ENCODE results near the gene POLR2H. TPM values are rescaled to one million over a fixed set of nuclear protein-coding genes. Genes with fewer than 3 reads are reported as not detected.

Gene POLR2H
- total and polyA plus RNA-seq, 2 donors from 2014 or later, result 82.0 to 157 TPM

- intact Hi-C loops (cut with DNase I), result no loop called here
- Histone ChIP-seq H3K4me3 (ENCODE audit: low read length in 3 of 3) (no peak overlapping the region), H3K27me3 (ENCODE audit: control insufficient read depth, insufficient read depth, low read length) (no peaks in the 10 kb centered on the region), H3K9ac (ENCODE audit: low read length in 3 of 3) (no peak overlapping the region), H3K4me1 (ENCODE audit: control insufficient read depth in 2 of 3, insufficient read depth in 2 of 3, low read depth in 1 of 3, low read length in 3 of 3) (no peaks in the 10 kb centered on the region), H3K27ac (ENCODE audit: low read depth in 2 of 2, low read length in 2 of 2) (no peak overlapping the region), H3K36me3 (ENCODE audit: control insufficient read depth in 2 of 3, insufficient read depth in 3 of 3, low read length in 3 of 3) (no peaks in the 10 kb centered on the region), H3K9me3 (ENCODE audit: control insufficient read depth in 2 of 3, insufficient read depth in 1 of 3, low read length in 3 of 3) (no peaks in the 10 kb centered on the region)
- no peak for DNase-seq
- no peak for TF ChIP-seq CTCF (IDR thresholded peaks at IDR 0.05; ENCODE audit: borderline replicate concordance, extremely low read depth, insufficient read depth)
- FAIRE-seq, result no peak
Observed at GRCh38 chr3:184388936-184389230, 27.4 kb downstream of the POLR2H start.

GRCh38 chr3:184389384-184389783 lies 27.9 kb downstream of the POLR2H start:
- intact Hi-C loops (cut with DNase I), result no loop called here
- FAIRE-seq (no peak), DNase-seq (no peak)
- Histone ChIP-seq H3K27ac (ENCODE audit: low read depth in 2 of 2, low read length in 2 of 2) (no peak overlapping the region), H3K27me3 (ENCODE audit: control insufficient read depth, insufficient read depth, low read length) (no peaks in the 10 kb centered on the region), H3K36me3 (ENCODE audit: control insufficient read depth in 2 of 3, insufficient read depth in 3 of 3, low read length in 3 of 3) (no peaks in the 10 kb centered on the region), H3K9me3 (ENCODE audit: control insufficient read depth in 2 of 3, insufficient read depth in 1 of 3, low read length in 3 of 3) (no peaks in the 10 kb centered on the region), H3K4me1 (ENCODE audit: control insufficient read depth in 2 of 3, insufficient read depth in 2 of 3, low read depth in 1 of 3, low read length in 3 of 3) (no peaks in the 10 kb centered on the region), H3K4me3 (ENCODE audit: low read length in 3 of 3) (no peak overlapping the region), H3K9ac (ENCODE audit: low read length in 3 of 3) (no peak overlapping the region)
- no peak for TF ChIP-seq CTCF (IDR thresholded peaks at IDR 0.05; ENCODE audit: borderline replicate concordance, extremely low read depth, insufficient read depth)

GRCh38 chr3:184389935-184390528 lies 28.5 kb downstream of the POLR2H start:
- DNase-seq (no peak), FAIRE-seq (no peak)
- Histone ChIP-seq H3K9me3 (ENCODE audit: control insufficient read depth in 2 of 3, insufficient read depth in 1 of 3, low read length in 3 of 3) (no peaks in the 10 kb centered on the region), H3K36me3 (ENCODE audit: control insufficient read depth in 2 of 3, insufficient read depth in 3 of 3, low read length in 3 of 3) (no peaks in the 10 kb centered on the region), H3K9ac (ENCODE audit: low read length in 3 of 3) (no peak overlapping the region), H3K4me3 (ENCODE audit: low read length in 3 of 3) (no peak overlapping the region), H3K4me1 (ENCODE audit: control insufficient read depth in 2 of 3, insufficient read depth in 2 of 3, low read depth in 1 of 3, low read length in 3 of 3) (no peaks in the 10 kb centered on the region), H3K27me3 (ENCODE audit: control insufficient read depth, insufficient read depth, low read length) (no peaks in the 10 kb centered on the region), H3K27ac (ENCODE audit: low read depth in 2 of 2, low read length in 2 of 2) (no peak overlapping the region)
- TF ChIP-seq CTCF (IDR thresholded peaks at IDR 0.05; ENCODE audit: borderline replicate concordance, extremely low read depth, insufficient read depth), result no peak
- intact Hi-C loops (cut with DNase I), result no loop called here

- H3K9ac ChIP-seq (ENCODE audit: low read length in 3 of 3), result no peak overlapping the region
- H3K4me3 ChIP-seq (ENCODE audit: low read length in 3 of 3), result no peak overlapping the region
- H3K27ac ChIP-seq (ENCODE audit: low read depth in 2 of 2, low read length in 2 of 2), result no peak overlapping the region
- no peaks in the 10 kb centered on the region for H3K36me3 ChIP-seq (ENCODE audit: control insufficient read depth in 2 of 3, insufficient read depth in 3 of 3, low read length in 3 of 3)
- no peak for TF ChIP-seq CTCF (IDR thresholded peaks at IDR 0.05; ENCODE audit: borderline replicate concordance, extremely low read depth, insufficient read depth)
- intact Hi-C loops (cut with DNase I), result no loop called here
- H3K9me3 ChIP-seq (ENCODE audit: control insufficient read depth in 2 of 3, insufficient read depth in 1 of 3, low read length in 3 of 3), result no peaks in the 10 kb centered on the region
- FAIRE-seq, result no peak
- no peaks in the 10 kb centered on the region for H3K27me3 ChIP-seq (ENCODE audit: control insufficient read depth, insufficient read depth, low read length)
- no peak for DNase-seq
- no peaks in the 10 kb centered on the region for H3K4me1 ChIP-seq (ENCODE audit: control insufficient read depth in 2 of 3, insufficient read depth in 2 of 3, low read depth in 1 of 3, low read length in 3 of 3)
Observed at GRCh38 chr3:184391266-184391665, 29.8 kb downstream of the POLR2H start.

All from kidney (tissue), 14 donors.